GM12873 (cell line): ENCODE results near the gene CRELD2.

ENCODE experiments used
- TF ChIP-seq, protein P1 (sequence below): IDR thresholded peaks from 2 replicates; pipeline ENCODE4 v1.5.1; 2012; ENCODE audit warnings: low read depth, mild to moderate bottlenecking, moderate library complexity, low read length, control low read depth; ENCODE audit not compliant: insufficient read depth; ENCODE audit errors: missing control alignments

The CRELD2 gene

DNA sequence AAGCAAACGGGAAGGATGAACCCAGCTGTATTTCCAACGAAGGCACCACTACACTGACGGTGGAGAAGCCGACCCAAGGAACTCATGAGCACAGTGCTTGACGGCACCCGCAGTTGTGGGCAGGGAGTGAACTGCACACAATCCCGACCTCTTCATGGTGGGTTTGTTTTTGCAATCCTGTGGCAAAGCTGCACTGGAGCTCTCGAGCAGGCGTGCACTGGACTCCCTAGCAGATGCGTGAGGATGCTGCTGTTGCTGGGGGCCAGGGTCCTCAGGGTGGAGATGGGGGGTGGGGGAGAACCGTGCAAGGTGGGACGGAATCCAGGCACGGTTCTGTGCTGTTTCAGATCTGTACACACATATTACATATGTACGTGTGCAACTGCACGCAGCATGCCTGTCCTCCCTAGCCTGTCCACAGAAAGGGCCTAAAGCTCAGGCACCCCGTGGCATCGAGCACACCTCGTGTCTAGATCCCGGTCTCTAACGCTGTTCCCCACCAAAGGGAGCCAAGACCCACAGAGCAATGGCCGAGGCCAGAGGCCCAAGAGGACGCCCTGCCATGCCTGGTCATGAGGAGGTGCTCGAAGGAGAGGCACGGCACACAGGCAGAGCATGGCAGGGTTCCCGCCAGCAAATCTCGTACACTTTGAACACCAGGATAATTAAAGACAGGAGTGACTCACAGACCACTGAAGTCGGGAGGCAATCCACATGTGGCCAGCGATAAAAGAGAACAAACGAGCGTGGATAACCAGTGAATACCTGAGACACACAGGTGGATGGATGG is 17.8 kb upstream of the CRELD2 start:
- TF ChIP-seq, protein P1, sequence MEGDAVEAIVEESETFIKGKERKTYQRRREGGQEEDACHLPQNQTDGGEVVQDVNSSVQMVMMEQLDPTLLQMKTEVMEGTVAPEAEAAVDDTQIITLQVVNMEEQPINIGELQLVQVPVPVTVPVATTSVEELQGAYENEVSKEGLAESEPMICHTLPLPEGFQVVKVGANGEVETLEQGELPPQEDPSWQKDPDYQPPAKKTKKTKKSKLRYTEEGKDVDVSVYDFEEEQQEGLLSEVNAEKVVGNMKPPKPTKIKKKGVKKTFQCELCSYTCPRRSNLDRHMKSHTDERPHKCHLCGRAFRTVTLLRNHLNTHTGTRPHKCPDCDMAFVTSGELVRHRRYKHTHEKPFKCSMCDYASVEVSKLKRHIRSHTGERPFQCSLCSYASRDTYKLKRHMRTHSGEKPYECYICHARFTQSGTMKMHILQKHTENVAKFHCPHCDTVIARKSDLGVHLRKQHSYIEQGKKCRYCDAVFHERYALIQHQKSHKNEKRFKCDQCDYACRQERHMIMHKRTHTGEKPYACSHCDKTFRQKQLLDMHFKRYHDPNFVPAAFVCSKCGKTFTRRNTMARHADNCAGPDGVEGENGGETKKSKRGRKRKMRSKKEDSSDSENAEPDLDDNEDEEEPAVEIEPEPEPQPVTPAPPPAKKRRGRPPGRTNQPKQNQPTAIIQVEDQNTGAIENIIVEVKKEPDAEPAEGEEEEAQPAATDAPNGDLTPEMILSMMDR = no peak

DNA sequence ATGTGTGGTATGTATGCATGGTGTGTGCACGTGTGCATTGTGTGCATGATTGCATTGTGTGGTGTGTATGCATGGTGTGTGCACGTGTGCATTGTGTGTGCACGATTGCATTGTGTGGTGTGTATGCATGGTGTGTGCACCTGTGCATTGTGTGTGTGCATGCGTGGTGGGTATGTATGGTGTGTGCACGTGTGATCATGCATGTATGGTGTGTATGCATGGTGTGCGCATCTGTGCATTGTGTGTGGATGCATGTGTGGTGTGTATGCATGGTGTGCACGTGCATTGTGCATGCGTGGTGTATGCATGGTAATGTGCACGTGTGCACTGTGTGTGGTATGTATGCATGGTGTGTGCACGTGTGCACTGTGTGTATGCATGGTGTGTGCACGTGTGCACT is 17.0 kb upstream of the CRELD2 start:
- TF ChIP-seq, protein P1 = no peak

DNA sequence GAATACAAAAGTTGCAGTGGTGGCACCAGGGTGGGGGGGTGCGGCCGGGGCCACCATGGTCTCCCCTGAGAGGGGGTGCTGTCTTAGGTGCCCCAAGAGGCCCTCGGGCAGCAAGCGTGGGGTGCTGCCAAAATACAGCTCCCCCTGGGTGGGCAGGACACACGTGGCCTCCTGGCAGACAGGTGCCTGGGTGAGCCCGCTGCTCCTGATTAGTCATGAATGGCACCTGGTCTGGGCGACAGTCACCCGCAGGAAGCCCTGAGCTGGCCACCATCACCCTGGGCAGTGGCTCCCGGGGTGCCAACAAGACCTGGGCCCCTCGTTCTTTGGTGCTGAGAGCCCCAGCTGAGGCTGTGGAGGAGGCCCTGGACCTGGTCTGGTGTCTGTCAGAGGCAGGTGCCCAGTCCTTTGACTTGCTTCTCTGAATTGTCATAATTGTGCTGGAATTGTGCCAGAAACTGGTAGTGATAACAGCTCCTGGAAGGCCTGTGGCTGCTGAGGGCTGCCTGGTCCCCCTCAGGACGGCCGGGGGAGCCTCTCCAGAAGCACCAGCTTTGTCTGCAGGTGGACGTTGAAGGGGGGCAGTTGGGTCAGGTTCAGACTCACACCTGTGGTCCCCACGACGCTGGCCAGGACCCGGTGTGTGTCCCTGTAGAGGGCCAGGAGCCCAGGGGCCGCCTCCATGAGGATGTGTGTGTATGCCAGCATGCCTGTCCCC is 15.0 kb upstream of the CRELD2 start:
- TF ChIP-seq, protein P1 = no peak

- TF ChIP-seq, protein P1 = no peak
These were observed 14.4 kb upstream of the CRELD2 start for GRCh38 chr22:49904040-49904369.

GRCh38 chr22:49905465-49905864 is 13.0 kb upstream of the CRELD2 start:
- TF ChIP-seq, protein P1 = no peak

- TF ChIP-seq, protein P1 = no peak
These were observed 12.2 kb upstream of the CRELD2 start for GRCh38 chr22:49906071-49906798.

GRCh38 chr22:49906799-49907290 is 11.6 kb upstream of the CRELD2 start:
- TF ChIP-seq, protein P1 = no peak
